Upper lobe of right lung (tissue), 1 donor: ENCODE data around the gene NUF2. TPM values are rescaled to one million over a fixed set of nuclear protein-coding genes. Genes with fewer than 3 reads are reported as not detected.

ENCODE experiments used
- ATAC-seq: fragments of 200-7000 bp; cut with Tn5 transposase; one replicate; pipeline ENCODE4 v1.9.1; 2020; ENCODE audit warnings: mild to moderate bottlenecking, moderate library complexity
- DNase-seq: peaks from one replicate; pipeline ENCODE4 v3.0.0-alpha.2; 2020
- H3K27ac ChIP-seq: fragments of 200-600 bp; one replicate; pipeline ENCODE4 v1.8.0; 2022
- H3K27me3 ChIP-seq: fragments of 200-600 bp; one replicate; pipeline ENCODE4 v1.8.0; 2022; ENCODE audit warnings: mild to moderate bottlenecking
- H3K36me3 ChIP-seq: fragments of 200-600 bp; one replicate; pipeline ENCODE4 v1.8.0; 2022
- H3K4me1 ChIP-seq: fragments of 200-600 bp; one replicate; pipeline ENCODE4 v1.8.0; 2022
- H3K4me3 ChIP-seq: fragments of 200-600 bp; one replicate; pipeline ENCODE4 v1.8.0; 2022; ENCODE audit warnings: mild to moderate bottlenecking
- H3K9me3 ChIP-seq: fragments of 200-600 bp; one replicate; pipeline ENCODE4 v1.8.0; 2022
- CTCF ChIP-seq: fragments of 200-600 bp; IDR thresholded peaks from one replicate; pipeline ENCODE4 v1.8.0; 2022; ENCODE audit warnings: antibody characterized with exemption
- intact Hi-C: fragments of 100-400 bp; cut with DNase I; formaldehyde crosslinking; loops from one replicate; pipeline ENCODE4 v1.11.0; 2022
- total RNA-seq: library from RNA; stranded (reverse); fragmentation: NEBNext Ultra II Directional; extraction: Animal tissue kit (Norgen Biotek cat#: 25700); gene quantifications from one replicate; pipeline ENCODE4 v1.2.1, GENCODE V29; 2021
- donor health status: DM: no; HTN: yes; CAD: no; lungs with severe emphysema.

The NUF2 gene
- total RNA-seq, 1 donor from 2014 or later, result 0.64 TPM

GRCh38 chr1:163397451-163398200 lies 75.9 kb downstream of the NUF2 start:
- H3K36me3 ChIP-seq, result no peaks in the 10 kb centered on the region
- ATAC-seq (no peak), DNase-seq (no peak)
- H3K9me3 ChIP-seq, result no peaks in the 10 kb centered on the region
- TF ChIP-seq CTCF, result no peak
- H3K4me3 ChIP-seq, result no peak overlapping the region
- H3K4me1 ChIP-seq, result no peaks in the 10 kb centered on the region
- no peaks in the 10 kb centered on the region for H3K27me3 ChIP-seq
- intact Hi-C loops, result no loop called here
- H3K27ac ChIP-seq, result no peak overlapping the region

GRCh38 chr1:163399001-163399400 lies 77.2 kb downstream of the NUF2 start:
- H3K36me3 ChIP-seq, result no peaks in the 10 kb centered on the region
- H3K27me3 ChIP-seq, result no peaks in the 10 kb centered on the region
- no peak overlapping the region for H3K4me3 ChIP-seq
- TF ChIP-seq CTCF, result no peak
- intact Hi-C loops, result no loop called here
- ATAC-seq (no peak), DNase-seq (no peak)
- H3K27ac ChIP-seq, result no peak overlapping the region
- no peaks in the 10 kb centered on the region for H3K9me3 ChIP-seq
- no peaks in the 10 kb centered on the region for H3K4me1 ChIP-seq

- intact Hi-C loops, result no loop called here
- Histone ChIP-seq H3K27ac (no peak overlapping the region), H3K9me3 (no peaks in the 10 kb centered on the region), H3K27me3 (no peaks in the 10 kb centered on the region), H3K4me3 (no peak overlapping the region), H3K4me1 (no peaks in the 10 kb centered on the region), H3K36me3 (no peaks in the 10 kb centered on the region)
- TF ChIP-seq CTCF, result no peak
- no peak for DNase-seq
- ATAC-seq, result no peak
Measured at GRCh38 chr1:163399976-163400601, 78.3 kb downstream of the NUF2 start.

GRCh38 chr1:163401211-163401610 lies 79.5 kb downstream of the NUF2 start:
- no peak for ATAC-seq
- H3K4me3 ChIP-seq, result no peak overlapping the region
- no peaks in the 10 kb centered on the region for H3K9me3 ChIP-seq
- H3K27me3 ChIP-seq, result no peaks in the 10 kb centered on the region
- no peak overlapping the region for H3K27ac ChIP-seq
- TF ChIP-seq CTCF, result no peak
- intact Hi-C loops, result no loop called here
- no peak for DNase-seq
- H3K4me1 ChIP-seq, result no peaks in the 10 kb centered on the region
- H3K36me3 ChIP-seq, result no peaks in the 10 kb centered on the region

Other genes with a start within 250 kb of the NUF2 start
- gene RGS5, start 119.0 kb upstream of the NUF2 start, total RNA-seq, result 93.1 TPM